RWPE1 (cell line): Measurements from ENCODE around the gene PLCB4.
A peak's percentile ranks its signal among the peaks of the same experiment; 100 is the strongest.

Source experiments
- CTCF ChIA-PET: fragments of 350-600 bp; sonication (Branson Sonifier 250); formaldehyde crosslinking; extraction: SDS; loops from one replicate; lab custom pipeline; 2021; lab: Yijun Ruan, JAX
- POLR2A ChIA-PET: fragments of 400-600 bp; formaldehyde crosslinking; extraction: SDS; loops from one replicate; lab custom pipeline; 2020; ENCODE audit warnings: antibody characterized with exemption; ENCODE audit not compliant: low non-redundant PET; lab: Yijun Ruan, JAX
- DNase-seq: peaks from one replicate; pipeline ENCODE4 v3.0.0; 2012; ENCODE audit warnings: low spot score
- H3K27ac ChIP-seq: fragments of 450-650 bp; 2 replicates; pipeline ENCODE4 v1.5.1; 2017
- CTCF ChIP-seq: fragments of 450-650 bp; conservative IDR thresholded peaks from 2 replicates; pipeline ENCODE4 v1.5.1; 2017; ENCODE audit warnings: low read depth, mild to moderate bottlenecking

The PLCB4 gene

DNA sequence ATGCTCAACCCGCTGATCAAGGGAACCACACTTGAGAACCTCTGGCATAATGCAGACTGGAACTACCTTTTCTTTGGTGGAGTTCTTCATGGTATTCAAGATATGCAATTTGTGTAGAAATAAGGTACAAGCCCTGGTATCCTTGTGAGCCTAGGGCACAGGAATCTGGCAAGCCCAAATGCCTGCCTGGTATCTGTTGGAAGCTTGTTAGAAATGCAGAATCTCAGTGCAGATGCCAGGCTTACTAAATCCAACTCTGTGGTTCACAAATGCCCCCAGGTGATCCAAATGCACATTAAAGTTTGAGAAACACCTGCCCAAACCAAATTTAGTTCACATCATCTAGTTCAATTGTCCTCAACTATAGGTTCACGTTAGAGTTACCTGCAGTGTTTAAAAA is 285.7 kb downstream of the PLCB4 start:
- ChIA-PET CTCF (interaction anchor here (0.6 to 0.7 kb wide), 2 partner anchors 38 to 501 kb away, joined by 3 read pairs; no protein-coding TSS in a partner anchor), POLR2A (no interaction called here)
- no peak for DNase-seq
- H3K27ac ChIP-seq, result no peak overlapping the region
- no peak for TF ChIP-seq CTCF

GRCh38 chr20:9358001-9358400 is 289.1 kb downstream of the PLCB4 start:
- no peak overlapping the region for H3K27ac ChIP-seq
- TF ChIP-seq CTCF, result no peak
- ChIA-PET POLR2A (no interaction called here), CTCF (interaction anchor here (2.4 kb wide), 1 partner anchor 504 kb away, joined by 11 read pairs; no protein-coding TSS in a partner anchor)
- no peak for DNase-seq

GRCh38 chr20:9359561-9360308 is 290.8 kb downstream of the PLCB4 start:
- H3K27ac ChIP-seq, result no peak overlapping the region
- CTCF ChIA-PET, result interaction anchor here (0.6 to 0.7 kb wide), 4 partner anchors 174 to 908 kb away, joined by 3 to 7 read pairs (median 6); no protein-coding TSS in a partner anchor
- POLR2A ChIA-PET, result no interaction called here

GRCh38 chr20:9360431-9360830 is 291.5 kb downstream of the PLCB4 start:
- ChIA-PET POLR2A (no interaction called here), CTCF (interaction anchor here (0.6 to 0.7 kb wide), 2 partner anchors 173 to 909 kb away, joined by 3 to 7 read pairs; no protein-coding TSS in a partner anchor)
- no peak for TF ChIP-seq CTCF
- no peak overlapping the region for H3K27ac ChIP-seq
- DNase-seq, result no peak

More at GRCh38 chr20:9359561-9360308, 290.8 kb downstream of the PLCB4 start:
- TF ChIP-seq CTCF, result peak; percentile 34
- peak; percentile 31 for DNase-seq

DNA sequence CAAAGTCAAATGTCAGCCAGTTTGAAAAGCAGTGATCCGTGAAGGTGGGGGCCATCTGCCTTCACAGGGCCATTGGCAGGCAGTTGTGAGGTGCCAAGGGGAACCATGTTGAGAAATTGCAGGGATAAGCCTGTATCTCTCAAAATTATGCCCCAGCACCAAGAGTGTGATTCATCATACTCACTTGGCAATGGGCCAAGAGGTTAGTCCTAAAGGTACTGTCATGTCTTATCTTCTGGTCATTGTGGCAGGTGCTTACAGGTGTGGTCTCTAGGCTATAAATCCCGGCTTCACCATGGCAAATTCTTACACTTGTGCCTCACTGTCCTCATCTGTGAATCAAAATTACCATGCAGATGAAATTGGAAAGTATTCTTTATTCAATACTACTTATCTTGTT is 294.8 kb downstream of the PLCB4 start:
- peak; percentile 22 for DNase-seq
- no peak for TF ChIP-seq CTCF
- H3K27ac ChIP-seq, result no peak overlapping the region
- ChIA-PET CTCF (interaction anchor here (0.5 kb wide), 1 partner anchor 155 kb away, joined by 4 read pairs; no protein-coding TSS in a partner anchor), POLR2A (no interaction called here)

- CTCF ChIA-PET, result no interaction called here
- no peak for TF ChIP-seq CTCF
- no peak overlapping the region for H3K27ac ChIP-seq
These were observed 298.4 kb downstream of the PLCB4 start for GRCh38 chr20:9367328-9367727.

More at GRCh38 chr20:9367328-9367727, 298.4 kb downstream of the PLCB4 start:
- DNase-seq, result no peak
- POLR2A ChIA-PET, result no interaction called here
